ENCODE data around the gene ANKRD62. TPM values are rescaled to one million over a fixed set of nuclear protein-coding genes. Genes with fewer than 3 reads are reported as not detected.

The ANKRD62 gene
- total and polyA plus RNA-seq, 9 donors: not detected

DNA sequence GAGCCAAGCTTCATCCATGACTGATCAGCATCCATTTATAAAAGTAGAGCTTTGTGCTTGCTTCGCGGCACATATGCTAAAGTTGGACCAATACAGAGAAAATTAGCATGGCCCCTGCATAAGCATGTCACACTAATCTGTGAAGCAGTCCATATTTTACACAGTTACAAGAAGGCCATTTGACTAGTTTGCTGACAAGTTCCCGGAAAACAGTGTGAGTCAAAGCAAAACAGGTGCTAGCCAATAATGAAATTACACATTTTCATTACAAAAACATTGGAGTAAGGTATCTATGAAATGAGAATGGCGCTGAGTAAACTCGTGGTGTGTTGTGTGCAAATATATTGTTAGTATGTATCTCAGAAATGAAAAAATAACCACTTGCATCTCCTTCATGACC lies 4.7 kb downstream of the ANKRD62 start:
- no peaks in the 10 kb centered on the region for H3K9me3 ChIP-seq
- DNase-seq: no peak
- H3K4me1 ChIP-seq (ENCODE audit: insufficient read depth): peaks cover 2% of the 10 kb centered on the region
- TF ChIP-seq EP300 (IDR thresholded peaks at IDR 0.05) (no peak), POLR2A (IDR thresholded peaks at IDR 0.05) (no peak)
- TF ChIP-seq, protein P1, sequence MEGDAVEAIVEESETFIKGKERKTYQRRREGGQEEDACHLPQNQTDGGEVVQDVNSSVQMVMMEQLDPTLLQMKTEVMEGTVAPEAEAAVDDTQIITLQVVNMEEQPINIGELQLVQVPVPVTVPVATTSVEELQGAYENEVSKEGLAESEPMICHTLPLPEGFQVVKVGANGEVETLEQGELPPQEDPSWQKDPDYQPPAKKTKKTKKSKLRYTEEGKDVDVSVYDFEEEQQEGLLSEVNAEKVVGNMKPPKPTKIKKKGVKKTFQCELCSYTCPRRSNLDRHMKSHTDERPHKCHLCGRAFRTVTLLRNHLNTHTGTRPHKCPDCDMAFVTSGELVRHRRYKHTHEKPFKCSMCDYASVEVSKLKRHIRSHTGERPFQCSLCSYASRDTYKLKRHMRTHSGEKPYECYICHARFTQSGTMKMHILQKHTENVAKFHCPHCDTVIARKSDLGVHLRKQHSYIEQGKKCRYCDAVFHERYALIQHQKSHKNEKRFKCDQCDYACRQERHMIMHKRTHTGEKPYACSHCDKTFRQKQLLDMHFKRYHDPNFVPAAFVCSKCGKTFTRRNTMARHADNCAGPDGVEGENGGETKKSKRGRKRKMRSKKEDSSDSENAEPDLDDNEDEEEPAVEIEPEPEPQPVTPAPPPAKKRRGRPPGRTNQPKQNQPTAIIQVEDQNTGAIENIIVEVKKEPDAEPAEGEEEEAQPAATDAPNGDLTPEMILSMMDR (IDR thresholded peaks at IDR 0.05): no peak
- no peaks in the 10 kb centered on the region for H3K36me3 ChIP-seq
- no peaks in the 10 kb centered on the region for H3K27me3 ChIP-seq
- H3K27ac ChIP-seq: no peak overlapping the region
- intact Hi-C loops (cut with DNase I): no loop called here
- 88 to 92% (median 90%) methylated on average over 5 of the region's 5 CpGs for WGBS, 3 donors
- no peak overlapping the region for H3K4me3 ChIP-seq

DNA sequence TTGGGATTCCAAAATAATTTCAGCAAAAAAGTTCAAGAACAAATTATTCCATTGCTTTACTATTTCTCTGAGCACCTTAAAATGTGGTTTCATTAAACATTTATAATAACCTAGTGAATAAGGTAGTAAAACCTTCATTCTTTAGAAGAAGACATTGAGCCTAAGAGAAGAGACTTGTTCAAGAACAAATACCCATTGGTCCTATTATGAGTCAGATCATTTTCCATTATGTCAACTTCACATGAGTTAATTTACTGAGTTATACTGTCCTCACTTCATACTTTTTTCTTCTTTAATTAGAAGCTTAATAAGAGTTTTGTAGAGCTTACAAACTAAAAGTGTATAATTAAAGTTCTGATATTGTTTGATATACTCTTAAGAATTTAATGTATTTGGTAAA lies 5.5 kb downstream of the ANKRD62 start:
- no peaks in the 10 kb centered on the region for H3K9me3 ChIP-seq
- intact Hi-C loops (cut with DNase I): no loop called here
- H3K36me3 ChIP-seq: no peaks in the 10 kb centered on the region
- no peak overlapping the region for H3K4me3 ChIP-seq
- H3K4me1 ChIP-seq (ENCODE audit: insufficient read depth): peaks cover 2% of the 10 kb centered on the region
- no peaks in the 10 kb centered on the region for H3K27me3 ChIP-seq
- TF ChIP-seq EP300 (IDR thresholded peaks at IDR 0.05) (no peak), POLR2A (IDR thresholded peaks at IDR 0.05) (no peak)
- TF ChIP-seq, protein P1 (IDR thresholded peaks at IDR 0.05): no peak
- DNase-seq: no peak
- H3K27ac ChIP-seq: no peak overlapping the region

DNA sequence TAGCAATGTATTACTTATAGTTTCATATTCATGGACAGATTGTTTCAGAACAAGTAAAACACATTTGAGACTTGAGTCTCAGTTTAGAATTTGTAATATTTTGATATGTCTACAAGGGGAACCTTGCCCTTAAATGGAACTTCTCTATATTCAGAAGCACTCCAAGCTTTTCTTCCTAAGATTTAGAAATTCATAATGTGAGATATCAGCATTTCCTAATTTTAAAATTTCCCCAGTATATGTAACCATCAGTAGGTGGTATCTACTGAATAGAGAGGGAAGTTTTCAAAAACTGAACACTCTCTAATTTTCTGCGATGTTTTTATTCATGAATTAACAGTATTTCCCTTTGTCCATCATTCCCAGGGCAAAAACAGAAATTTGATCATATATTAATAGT lies 7.6 kb downstream of the ANKRD62 start:
- TF ChIP-seq EP300 (IDR thresholded peaks at IDR 0.05) (no peak), POLR2A (IDR thresholded peaks at IDR 0.05) (no peak)
- TF ChIP-seq, protein P1 (IDR thresholded peaks at IDR 0.05): no peak
- Histone ChIP-seq H3K36me3 (no peaks in the 10 kb centered on the region), H3K9me3 (no peaks in the 10 kb centered on the region), H3K27me3 (no peaks in the 10 kb centered on the region), H3K4me1 (ENCODE audit: insufficient read depth) (peaks cover 2% of the 10 kb centered on the region), H3K4me3 (no peak overlapping the region), H3K27ac (no peak overlapping the region)
- WGBS, 3 donors: 91 to 99% (median 96%) methylated on average over 1 of the region's 1 CpG
- DNase-seq: no peak
- intact Hi-C loops (cut with DNase I): no loop called here

DNA sequence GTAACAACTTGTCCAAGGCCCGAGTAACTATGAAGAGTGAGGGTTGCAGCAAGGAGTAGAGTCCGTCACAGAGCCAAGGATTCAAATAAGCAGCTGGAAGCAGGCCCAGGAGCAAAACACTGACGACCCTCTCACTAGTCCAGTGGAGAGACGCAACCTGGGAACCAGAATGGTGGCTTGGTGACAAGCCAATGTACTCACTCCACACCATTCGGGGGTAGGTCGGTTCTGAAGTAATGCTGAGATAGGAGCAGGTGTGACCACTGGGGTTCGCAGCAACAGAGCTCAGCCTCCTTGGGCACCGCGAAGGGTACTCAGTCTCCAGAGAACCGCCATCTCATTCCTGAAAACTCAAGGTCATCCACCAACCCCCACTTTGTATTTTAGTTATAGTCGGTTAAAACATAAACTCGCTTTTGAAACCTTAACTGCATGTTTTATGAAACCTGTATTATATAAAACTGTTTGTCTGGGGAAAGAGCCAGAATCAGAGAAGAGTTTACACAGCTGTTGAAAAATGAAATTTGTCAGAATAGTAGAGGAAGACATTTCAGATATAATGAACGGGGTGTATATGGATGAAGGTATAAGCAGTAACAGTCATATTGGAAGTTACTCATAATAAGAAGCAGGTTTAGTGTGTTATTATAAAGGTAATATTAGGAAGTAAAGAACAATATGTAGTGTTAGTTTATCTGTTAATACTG lies 8.6 kb downstream of the ANKRD62 start:
- Histone ChIP-seq H3K36me3 (no peaks in the 10 kb centered on the region), H3K9me3 (no peaks in the 10 kb centered on the region), H3K4me1 (ENCODE audit: insufficient read depth) (peaks cover 2% of the 10 kb centered on the region), H3K27me3 (no peaks in the 10 kb centered on the region), H3K27ac (no peak overlapping the region), H3K4me3 (no peak overlapping the region)
- intact Hi-C loops (cut with DNase I): no loop called here
- TF ChIP-seq EP300 (IDR thresholded peaks at IDR 0.05) (no peak), POLR2A (IDR thresholded peaks at IDR 0.05) (no peak)
- TF ChIP-seq, protein P1 (IDR thresholded peaks at IDR 0.05): no peak
- WGBS, 3 donors: 9 to 36% (median 23%) methylated on average over 13 of the region's 13 CpGs
- no peak for DNase-seq

Measured in ovary (tissue), 9 donors.